Smooth muscle cell (in vitro differentiated cells): ENCODE data around the gene CTSF. TPM values are rescaled to one million over a fixed set of nuclear protein-coding genes. Genes with fewer than 3 reads are reported as not detected.
A peak's percentile ranks its signal among the peaks of the same experiment; 100 is the strongest.

ENCODE experiments used
- DNase-seq: peaks from one replicate; lab custom pipeline; 2025; ENCODE audit not compliant: unreplicated experiment; lab: John Stamatoyannopoulos, UW
- H2AFZ ChIP-seq: fragments of 200-600 bp; sonication (generic); 2 replicates; pipeline ENCODE4 v1.6.0; 2016; ENCODE audit warnings: antibody characterized with exemption, low read depth, mild to moderate bottlenecking
- H3F3A ChIP-seq: fragments of 200-600 bp; sonication (generic); 2 replicates; pipeline ENCODE4 v1.6.0; 2017; ENCODE audit warnings: antibody characterized with exemption, low read depth
- H3K27ac ChIP-seq: fragments of 200-600 bp; sonication (generic); 2 replicates; pipeline ENCODE4 v1.5.1; 2016; ENCODE audit warnings: low read depth, mild to moderate bottlenecking
- H3K27me3 ChIP-seq: fragments of 200-600 bp; sonication (generic); 2 replicates; pipeline ENCODE4 v1.6.1; 2016; ENCODE audit warnings: low read depth, mild to moderate bottlenecking
- H3K36me3 ChIP-seq: fragments of 200-600 bp; sonication (generic); 2 replicates; pipeline ENCODE4 v1.5.1; 2016; ENCODE audit warnings: low read depth
- H3K4me1 ChIP-seq: fragments of 200-600 bp; sonication (generic); 2 replicates; pipeline ENCODE4 v1.5.1; 2016; ENCODE audit warnings: low read depth
- H3K4me2 ChIP-seq: fragments of 200-600 bp; sonication (generic); 2 replicates; pipeline ENCODE4 v1.6.0; 2016; ENCODE audit warnings: mild to moderate bottlenecking
- H3K4me3 ChIP-seq: fragments of 200-600 bp; sonication (generic); 2 replicates; pipeline ENCODE4 v1.5.1; 2016; ENCODE audit warnings: mild to moderate bottlenecking
- H3K79me2 ChIP-seq: fragments of 200-600 bp; sonication (generic); 2 replicates; pipeline ENCODE4 v1.6.0; 2016; ENCODE audit warnings: low read depth, mild to moderate bottlenecking
- H3K9ac ChIP-seq: fragments of 200-600 bp; sonication (generic); 2 replicates; pipeline ENCODE4 v1.6.0; 2016; ENCODE audit warnings: low read depth
- H3K9me3 ChIP-seq: fragments of 200-600 bp; sonication (generic); replicated peaks from 2 replicates; pipeline ENCODE4 v1.5.1; 2016; ENCODE audit warnings: low read depth
- H4K20me1 ChIP-seq: fragments of 200-600 bp; sonication (generic); 2 replicates; pipeline ENCODE4 v1.6.0; 2016; ENCODE audit warnings: low read depth
- CTCF ChIP-seq: fragments of 200-600 bp; sonication (generic); IDR thresholded peaks from 2 replicates; pipeline ENCODE4 v1.5.1; 2017; ENCODE audit warnings: borderline replicate concordance, mild to moderate bottlenecking, antibody characterized with exemption; ENCODE audit not compliant: insufficient read depth, poor library complexity, severe bottlenecking
- WGBS: methylation state at CpG from one replicate; pipeline ENCODE4 v1.1.7; 2016; ENCODE audit warnings: low lambda C conversion rate; 5-methylcytosine and 5-hydroxymethylcytosine counted together
- polyA plus RNA-seq: library from polyadenylated mRNA; unstranded; fragments of >200 nt; fragmentation: Nextera tagmentation; extraction: Ambion mirVana; gene quantifications from 2 replicates; pipeline ENCODE4 v1.2.1, GENCODE V29; 2016
- total RNA-seq: library from RNA; depleted of rRNA; stranded (reverse); fragments of >200 nt; gene quantifications from 2 replicates; pipeline ENCODE4 v1.2.3, GENCODE V29; 2014

CTSF gene
- total and polyA plus RNA-seq, 2 experiments from 2014 or later = 0.45 to 0.62 TPM

DNA sequence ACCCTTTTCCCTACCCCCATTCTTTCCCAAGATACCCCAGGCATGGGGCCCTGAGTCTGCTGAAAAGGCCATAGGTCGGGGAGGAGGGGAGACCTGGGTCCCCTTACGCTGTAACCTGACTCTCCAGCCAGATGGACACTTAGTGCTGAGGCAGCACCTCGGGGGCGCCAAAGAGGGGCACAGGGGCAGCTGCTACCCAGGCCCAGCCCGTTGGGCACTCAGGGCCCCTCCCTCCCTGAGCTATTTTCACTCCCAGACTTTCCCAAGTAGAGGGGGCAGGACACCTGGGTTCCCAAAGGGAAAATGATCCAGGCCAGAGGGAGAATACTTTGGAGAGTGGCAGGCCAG lies 20.8 kb downstream of the CTSF start:
- Histone ChIP-seq H3K4me1 (peaks cover 13% of the 10 kb centered on the region), H3K79me2 (peaks cover 6% of the 10 kb centered on the region), H3K9me3 (no peaks in the 10 kb centered on the region), H3K4me3 (no peak overlapping the region), H3K36me3 (no peaks in the 10 kb centered on the region), H3F3A (peaks cover 17% of the 10 kb centered on the region), H3K9ac (no peak overlapping the region), H4K20me1 (no peaks in the 10 kb centered on the region), H3K4me2 (no peak overlapping the region), H3K27me3 (no peaks in the 10 kb centered on the region), H3K27ac (no peak overlapping the region), H2AFZ (no peak overlapping the region)
- no peak for DNase-seq
- 53% methylated on average over 5 of the region's 5 CpGs for WGBS
- TF ChIP-seq CTCF = no peak

GRCh38 chr11:66546966-66547661 lies 21.3 kb downstream of the CTSF start:
- Histone ChIP-seq H3K4me1 (peaks cover 13% of the 10 kb centered on the region), H3F3A (peaks cover 17% of the 10 kb centered on the region), H3K4me2 (peak overlapping the region; percentile 96), H3K27me3 (no peaks in the 10 kb centered on the region), H3K4me3 (peak overlapping the region; percentile 90), H3K36me3 (no peaks in the 10 kb centered on the region), H3K9ac (no peak overlapping the region), H3K9me3 (no peaks in the 10 kb centered on the region), H3K79me2 (peaks cover 6% of the 10 kb centered on the region), H2AFZ (no peak overlapping the region), H3K27ac (no peak overlapping the region), H4K20me1 (no peaks in the 10 kb centered on the region)
- no peak for DNase-seq
- WGBS = 41% methylated on average over 9 of the region's 18 CpGs
- TF ChIP-seq CTCF = no peak

GRCh38 chr11:66546368-66546965 lies 21.9 kb downstream of the CTSF start, which contains the start of gene ACTN3:
Gene ACTN3 (plus strand): TSS chr11:66546903. CDS start chr11:66546938, 35 bp downstream.
- H3K4me2 ChIP-seq = peak within 1 kb of the TSS; percentile 96
- no peak within 1 kb of the TSS for H3K27ac ChIP-seq
- peaks cover 17% of the 10 kb centered on the region for H3F3A ChIP-seq
- no peaks in the 10 kb centered on the region for H4K20me1 ChIP-seq
- no peaks in the 10 kb centered on the region for H3K36me3 ChIP-seq
- H3K27me3 ChIP-seq = no peaks in the 10 kb centered on the region
- H3K4me1 ChIP-seq = peaks cover 13% of the 10 kb centered on the region
- H2AFZ ChIP-seq = peak within 1 kb of the TSS; percentile 57
- peak within 1 kb of the TSS; percentile 86 for H3K9ac ChIP-seq
- WGBS = 3% methylated on average over 36 of the region's 37 CpGs
- TF ChIP-seq CTCF = no peak
- peaks cover 6% of the 10 kb centered on the region for H3K79me2 ChIP-seq
- no peak for DNase-seq
- no peaks in the 10 kb centered on the region for H3K9me3 ChIP-seq
- H3K4me3 ChIP-seq = peak within 1 kb of the TSS; percentile 90
